IMR-90 (cell line): Measurements from ENCODE around the gene ROCK2. TPM values are rescaled to one million over a fixed set of nuclear protein-coding genes. Genes with fewer than 3 reads are reported as not detected.
A peak's percentile ranks its signal among the peaks of the same experiment; 100 is the strongest.

ENCODE experiments used
- ATAC-seq: fragments of 200-7000 bp; cut with Tn5 transposase; 2 replicates; pipeline ENCODE4 v1.9.1; 2020; ENCODE audit warnings: low read depth, mild to moderate bottlenecking, moderate library complexity
- BruUV-seq: library from RNA; stranded (reverse); fragments of 400-500 nt; replicated peaks from 2 replicates; lab custom pipeline; 2021; lab: Mats Ljungman, UMichigan
- CTCF ChIA-PET: fragments of 300-600 bp; formaldehyde crosslinking; extraction: SDS; loops from one replicate; lab custom pipeline; 2021; ENCODE audit warnings: antibody characterized with exemption; lab: Yijun Ruan, JAX
- POLR2A ChIA-PET: fragments of 300-600 bp; sonication (Branson Sonifier 250); formaldehyde crosslinking; loops from one replicate; lab custom pipeline; 2022; ENCODE audit warnings: antibody characterized with exemption; ENCODE audit not compliant: unreplicated experiment; lab: Charles Lee
- DNase-seq: peaks from one replicate; pipeline ENCODE4 v3.0.0; 2013
- H2AFZ ChIP-seq: replicated peaks from 2 replicates; pipeline ENCODE3; 2013; ENCODE audit warnings: low read length, mild to moderate bottlenecking; ENCODE audit not compliant: poor library complexity
- H2AK5ac ChIP-seq: 2 replicates; pipeline ENCODE4 v1.6.1; 2013; ENCODE audit warnings: low read depth, low read length, inconsistent platforms
- H2AK9ac ChIP-seq: replicated peaks from 2 replicates; pipeline ENCODE3; 2013; ENCODE audit warnings: mild to moderate bottlenecking, low read depth, low read length, moderate library complexity; ENCODE audit not compliant: poor library complexity
- H2BK120ac ChIP-seq: 2 replicates; pipeline ENCODE4 v1.6.1; 2013; ENCODE audit warnings: low read depth, low read length, inconsistent platforms
- H2BK15ac ChIP-seq: 3 replicates; pipeline ENCODE4 v1.6.1; 2013; ENCODE audit warnings: low read depth, low read length, inconsistent platforms
- H2BK20ac ChIP-seq: 2 replicates; pipeline ENCODE4 v1.6.1; 2013; ENCODE audit warnings: low read depth, mild to moderate bottlenecking, inconsistent platforms, low read length, moderate library complexity
- H2BK5ac ChIP-seq: 2 replicates; pipeline ENCODE4 v1.6.1; 2013; ENCODE audit warnings: mild to moderate bottlenecking, low read depth, low read length, inconsistent platforms; ENCODE audit not compliant: poor library complexity, severe bottlenecking
- H3K14ac ChIP-seq: replicated peaks from 2 replicates; pipeline ENCODE4 v1.6.1; 2013; ENCODE audit warnings: low read depth, low read length, inconsistent platforms
- H3K18ac ChIP-seq: 2 replicates; pipeline ENCODE4 v1.6.1; 2013; ENCODE audit warnings: low read depth, low read length, control low read depth
- H3K23ac ChIP-seq: 2 replicates; pipeline ENCODE4 v1.6.1; 2013; ENCODE audit warnings: low read depth, low read length, inconsistent platforms
- H3K27ac ChIP-seq: 2 replicates; pipeline ENCODE4 v1.5.1; 2013; ENCODE audit warnings: mild to moderate bottlenecking, control low read depth, low read length; ENCODE audit not compliant: insufficient read depth
- H3K27me3 ChIP-seq: 2 replicates; pipeline ENCODE4 v1.6.1; 2013; ENCODE audit warnings: low read length; ENCODE audit not compliant: control insufficient read depth, insufficient read depth
- H3K36me3 ChIP-seq: 2 replicates; pipeline ENCODE4 v1.6.1; 2013; ENCODE audit warnings: low read length, mixed read lengths; ENCODE audit not compliant: control insufficient read depth, insufficient read depth
- H3K4ac ChIP-seq: 2 replicates; pipeline ENCODE4 v1.6.1; 2013; ENCODE audit warnings: low read depth, low read length, inconsistent platforms
- H3K4me1 ChIP-seq: 2 replicates; pipeline ENCODE4 v1.6.1; 2013; ENCODE audit warnings: low read length, mixed read lengths; ENCODE audit not compliant: control insufficient read depth, insufficient read depth
- H3K4me2 ChIP-seq: 2 replicates; pipeline ENCODE4 v1.6.1; 2013; ENCODE audit warnings: low read depth, mild to moderate bottlenecking, control low read depth, low read length, moderate library complexity
- H3K4me3 ChIP-seq: 2 replicates; pipeline ENCODE4 v1.5.1; 2013; ENCODE audit warnings: low read depth, mild to moderate bottlenecking, control low read depth, low read length, moderate library complexity; ENCODE audit not compliant: insufficient read depth
- H3K56ac ChIP-seq: 2 replicates; pipeline ENCODE4 v1.6.1; 2013; ENCODE audit warnings: low read length, inconsistent platforms; ENCODE audit not compliant: insufficient read depth; ENCODE audit errors: extremely low read depth
- H3K79me1 ChIP-seq, 2 experiments: 2 replicates each; pipeline ENCODE4 v1.6.1; 2013; ENCODE audit warnings: low read length in 2 of 2, inconsistent platforms in 1 of 2, low read depth in 1 of 2
- H3K9ac ChIP-seq: 2 replicates; pipeline ENCODE4 v1.6.1; 2013; ENCODE audit warnings: low read depth, low read length, control low read depth
- H3K9me1 ChIP-seq: 2 replicates; pipeline ENCODE4 v1.6.1; 2013; ENCODE audit warnings: low read length, inconsistent platforms; ENCODE audit not compliant: insufficient read depth
- H3K9me3 ChIP-seq: 2 replicates; pipeline ENCODE4 v1.6.1; 2013; ENCODE audit warnings: low read length; ENCODE audit not compliant: control insufficient read depth, insufficient read depth
- H4K20me1 ChIP-seq: 2 replicates; pipeline ENCODE4 v1.6.1; 2013; ENCODE audit warnings: low read length, inconsistent platforms; ENCODE audit not compliant: insufficient read depth
- H4K5ac ChIP-seq: 2 replicates; pipeline ENCODE4 v1.6.1; 2013; ENCODE audit warnings: mild to moderate bottlenecking, low read depth, low read length, control low read depth
- H4K8ac ChIP-seq, 2 experiments: 2 replicates each; pipeline ENCODE4 v1.6.1; 2013; ENCODE audit warnings: low read depth in 2 of 2, low read length in 2 of 2, control low read depth in 1 of 2, inconsistent platforms in 1 of 2
- H4K91ac ChIP-seq: 2 replicates; pipeline ENCODE4 v1.6.1; 2013; ENCODE audit warnings: low read depth, low read length, inconsistent platforms; ENCODE audit not compliant: insufficient read depth
- CEBPB ChIP-seq: IDR thresholded peaks from 2 replicates; pipeline ENCODE4 v1.6.1; 2012; ENCODE audit warnings: low read depth, low read length, improper control_type of control experiment
- CHD1 ChIP-seq: IDR thresholded peaks from 2 replicates; pipeline ENCODE4 v1.6.1; 2012; ENCODE audit warnings: low read depth, low read length, improper control_type of control experiment
- CTCF ChIP-seq: conservative IDR thresholded peaks from 2 replicates; pipeline ENCODE4 v1.5.1; 2012; ENCODE audit warnings: mild to moderate bottlenecking, low read depth, low read length, improper control_type of control experiment
- ELK1 ChIP-seq: fragments of 150-350 bp; IDR thresholded peaks from 2 replicates; pipeline ENCODE4 v1.6.1; 2016; ENCODE audit warnings: low read depth, mild to moderate bottlenecking, low read length, moderate library complexity, borderline replicate concordance
- FOS ChIP-seq: fragments of 150-350 bp; IDR thresholded peaks from 2 replicates; pipeline ENCODE4 v1.6.1; 2016; ENCODE audit warnings: low read depth, low read length
- MAFK ChIP-seq: IDR thresholded peaks from 2 replicates; pipeline ENCODE4 v1.6.1; 2012; ENCODE audit warnings: low read depth, low read length, improper control_type of control experiment
- MAZ ChIP-seq: IDR thresholded peaks from 2 replicates; pipeline ENCODE4 v1.6.1; 2012; ENCODE audit warnings: low read depth, mild to moderate bottlenecking, low read length, improper control_type of control experiment, moderate library complexity, borderline replicate concordance
- MXI1 ChIP-seq: IDR thresholded peaks from 2 replicates; pipeline ENCODE4 v1.6.1; 2012; ENCODE audit warnings: low read depth, mild to moderate bottlenecking, low read length, moderate library complexity, borderline replicate concordance
- POLR2A ChIP-seq: IDR thresholded peaks from 2 replicates; pipeline ENCODE4 v1.6.1; 2012; ENCODE audit warnings: mild to moderate bottlenecking, low read depth, low read length
- RAD21 ChIP-seq: IDR thresholded peaks from 2 replicates; pipeline ENCODE4 v1.6.1; 2012; ENCODE audit warnings: low read length, improper control_type of control experiment
- RCOR1 ChIP-seq: IDR thresholded peaks from 2 replicates; pipeline ENCODE4 v1.6.1; 2012; ENCODE audit warnings: mild to moderate bottlenecking, low read length, improper control_type of control experiment; ENCODE audit not compliant: insufficient replicate concordance
- RFX5 ChIP-seq: IDR thresholded peaks from 2 replicates; pipeline ENCODE4 v1.8.0; 2012; ENCODE audit warnings: low read depth, mild to moderate bottlenecking, low read length, moderate library complexity
- SMC3 ChIP-seq: fragments of 150-350 bp; IDR thresholded peaks from 2 replicates; pipeline ENCODE4 v1.6.1; 2016; ENCODE audit warnings: low read depth, mild to moderate bottlenecking, antibody characterized with exemption, low read length, moderate library complexity
- USF2 ChIP-seq: fragments of 150-350 bp; IDR thresholded peaks from 2 replicates; pipeline ENCODE4 v1.6.1; 2017; ENCODE audit warnings: mild to moderate bottlenecking, antibody characterized with exemption, low read length, low read depth
- WGBS, 2 experiments: methylation state at CpG; one replicate each; pipeline versions ENCODE4 v1.1.5 to v1.1.7; 2013; ENCODE audit warnings: missing lambda C conversion rate in 2 of 2; ENCODE audit not compliant: insufficient read length in 1 of 2; ENCODE audit errors: extremely low coverage in 2 of 2; 5-methylcytosine and 5-hydroxymethylcytosine counted together
- dilution Hi-C: fragments of 300-500 bp; cut with HindIII; formaldehyde crosslinking; loops from one replicate; pipeline ENCODE4 v1.14.3; 2018; ENCODE audit warnings: low sequenced_read_pairs; ENCODE audit not compliant: unreplicated experiment
- in situ Hi-C: fragments of 300-500 bp; cut with MboI; formaldehyde crosslinking; loops from 3 replicates; pipeline ENCODE4 v1.14.3; 2019; ENCODE audit warnings: low sequenced_read_pairs, inconsistent platforms, mixed read lengths
- intact Hi-C: fragments of 100-400 bp; cut with micrococcal nuclease; formaldehyde crosslinking; loops from 2 replicates; pipeline ENCODE4 v1.10.0; 2022
- polyA plus RNA-seq, 3 experiments: library from polyadenylated mRNA; depleted of rRNA; stranded (reverse); fragments of >200 nt; gene quantifications; 2 replicates each; pipeline ENCODE4 v1.2.3, GENCODE V29; 2012; ENCODE audit warnings: low replicate concordance in 1 of 3
- total RNA-seq: library from RNA; depleted of rRNA; stranded (reverse); fragments of >200 nt; gene quantifications from 2 replicates; pipeline ENCODE4 v1.2.3, GENCODE V29; 2012

The ROCK2 gene
- total and polyA plus RNA-seq, 2 of the 4 experiments (the other 2 are of a cell fraction) = 9.0 to 28.3 TPM

- peak overlapping the region; percentile 74 for H3K27ac ChIP-seq
- no TSS peak for BruUV-seq
Measured at GRCh38 chr2:11375025-11375688, 30.7 kb upstream of the ROCK2 start.

More at GRCh38 chr2:11375025-11375688, 30.7 kb upstream of the ROCK2 start:
- peak overlapping the region; percentile 90 for H2AK9ac ChIP-seq
- intact Hi-C loops = loop anchor here (2.0 kb wide), 1 partner anchor 32 kb away; no protein-coding TSS in a partner anchor
- ChIA-PET CTCF (interaction anchor here (1.1 to 1.2 kb wide), 4 partner anchors 15 to 242 kb away, joined by 3 to 4 read pairs (median 4); a partner anchor contains a TSS), POLR2A (interaction anchor here (0.7 to 1.0 kb wide), 3 partner anchors 13 to 192 kb away, joined by 3 to 4 read pairs (median 3); partner anchors contain the start of gene ROCK2)
- dilution Hi-C loops = no loop called here
- peak overlapping the region; percentile 3 for H3K4me2 ChIP-seq
- peak overlapping the region; percentile 91 for H2AFZ ChIP-seq
- H3K9me1 ChIP-seq = peaks cover 36% of the 10 kb centered on the region
- H3K4me3 ChIP-seq = no peak overlapping the region
- H3K27me3 ChIP-seq = no peaks in the 10 kb centered on the region
- H3K36me3 ChIP-seq = no peaks in the 10 kb centered on the region
- H4K20me1 ChIP-seq = no peaks in the 10 kb centered on the region
- ATAC-seq (no peak), DNase-seq (no peak)
- H3K4ac ChIP-seq = peak overlapping the region; percentile 95
- peak overlapping the region; percentile 89 for H3K14ac ChIP-seq
- H3K23ac ChIP-seq = peak overlapping the region; percentile 73
- in situ Hi-C loops = no loop called here
- peak overlapping the region; percentile 90 for H4K5ac ChIP-seq
- peaks cover 40% of the 10 kb centered on the region for H3K4me1 ChIP-seq
- H3K18ac ChIP-seq = peak overlapping the region; percentile 86
- peak overlapping the region; percentile 88 for H2BK20ac ChIP-seq
- peak overlapping the region; percentile 30 to 88 for H4K8ac ChIP-seq
- H2BK15ac ChIP-seq = peak overlapping the region; percentile 82; the same call in 2 of the 3 replicates
- peaks cover 0 to 31% of the 10 kb centered on the region in 2 experiments; a peak in 1 of 4 replicates for H3K79me1 ChIP-seq
- peak overlapping the region; percentile 96 for H2BK120ac ChIP-seq
- H4K91ac ChIP-seq = peak overlapping the region; percentile 84
- no peaks in the 10 kb centered on the region for H3K9me3 ChIP-seq
- H3K56ac ChIP-seq = peak overlapping the region; percentile 56
- peak overlapping the region; percentile 86 for H2BK5ac ChIP-seq
- H2AK5ac ChIP-seq = peak overlapping the region; percentile 95
- no peak for TF ChIP-seq CHD1
- TF ChIP-seq CTCF = no peak
- no peak for TF ChIP-seq RFX5
- TF ChIP-seq ELK1 = no peak
- no peak for TF ChIP-seq MAZ
- no peak for TF ChIP-seq MXI1
- TF ChIP-seq RAD21 = no peak
- TF ChIP-seq USF2 = no peak
- no peak for TF ChIP-seq POLR2A
- TF ChIP-seq RCOR1 = no peak
- TF ChIP-seq FOS = no peak
- no peak for TF ChIP-seq SMC3
- no peak for TF ChIP-seq MAFK
- no peak for TF ChIP-seq CEBPB
- peak overlapping the region; percentile 26; the same call in 1 of the 2 replicates for H3K9ac ChIP-seq
- WGBS, 2 experiments = 80% methylated on average over 1 of the region's 15 CpGs; no CpG with 5 or more reads in 1 of the 2 experiments
